K562 (cell line): ENCODE measurements around the gene PLA2G4C. TPM values are rescaled to one million over a fixed set of nuclear protein-coding genes. Genes with fewer than 3 reads are reported as not detected.

Experiments
- ATAC-seq: fragments of 200-7000 bp; cut with Tn5 transposase; 3 replicates; pipeline ENCODE4 v1.9.1; 2020; ENCODE audit warnings: moderate library complexity
- BruUV-seq: library from RNA; stranded (reverse); fragments of 400-500 nt; replicated peaks from 2 replicates; lab custom pipeline; 2021; lab: Mats Ljungman, UMichigan
- CTCF ChIA-PET: fragments of 300-600 bp; formaldehyde crosslinking; extraction: SDS; loops from one replicate; lab custom pipeline; 2021; ENCODE audit warnings: low intra/inter-chr PET ratio; lab: Yijun Ruan, JAX
- POLR2A ChIA-PET: fragments of 300-600, 350-650 bp; sonication (Branson Sonifier 250); formaldehyde crosslinking; extraction: SDS; loops from one replicate; lab custom pipeline; 2021; ENCODE audit warnings: antibody characterized with exemption, inconsistent platforms; lab: Yijun Ruan, JAX
- DNase-seq, 4 experiments: peaks; one replicate each; pipeline versions ENCODE4 v3.0.0 to v3.0.0-alpha.2; 2011 to 2018; ENCODE audit warnings: low spot score in 3 of 4, mixed read lengths in 3 of 4; ENCODE audit errors: extremely low read depth in 1 of 4
- FAIRE-seq: peaks from 2 replicates; lab custom pipeline; 2011; peaks lifted over from hg19 to GRCh38; lab: Jason Lieb, UNC
- H2AFZ ChIP-seq: 2 replicates; pipeline ENCODE4 v1.6.0; 2011; ENCODE audit warnings: low read depth, low read length, control low read depth, inconsistent platforms
- H3K27ac ChIP-seq: fragments of 200-600 bp; 3 replicates; pipeline ENCODE4 v1.8.0; 2011; ENCODE audit warnings: low read depth, mild to moderate bottlenecking, control low read depth, inconsistent platforms, low read length, moderate library complexity, mixed read lengths; ENCODE audit errors: extremely low read depth
- H3K27me3 ChIP-seq, 2 experiments: fragments of 300-600 bp in 1 of 2; 2 replicates in 1 of 2; 3 replicates in 1 of 2; pipeline versions ENCODE4 v1.6.0 to v1.8.0; 2011; ENCODE audit warnings: inconsistent platforms in 2 of 2, low read length in 2 of 2, mild to moderate bottlenecking in 1 of 2, mixed read lengths in 1 of 2, moderate library complexity in 1 of 2; ENCODE audit not compliant: control insufficient read depth in 2 of 2, insufficient read depth in 2 of 2
- H3K36me3 ChIP-seq: fragments of 300-600 bp; 3 replicates; pipeline ENCODE4 v1.8.0; 2011; ENCODE audit warnings: mild to moderate bottlenecking, low read length, inconsistent platforms; ENCODE audit not compliant: control insufficient read depth, insufficient read depth
- H3K4me1 ChIP-seq, 2 experiments: fragments of 200-600 bp in 1 of 2; replicated peaks in 1 of 2; 2 replicates in 1 of 2; 3 replicates in 1 of 2; pipeline versions ENCODE4 v1.5.1 to v1.8.0; 2011; ENCODE audit warnings: inconsistent platforms in 2 of 2, low read length in 2 of 2, mild to moderate bottlenecking in 1 of 2, mixed read lengths in 1 of 2, moderate library complexity in 1 of 2; ENCODE audit not compliant: control insufficient read depth in 2 of 2, insufficient read depth in 2 of 2
- H3K4me2 ChIP-seq: 2 replicates; pipeline ENCODE4 v1.6.1; 2011; ENCODE audit warnings: low read length, control low read depth, inconsistent platforms, mixed read lengths; ENCODE audit not compliant: insufficient read depth
- H3K4me3 ChIP-seq: fragments of 200-600 bp; sonication (generic), shearing (Covaris generic); 2 replicates; pipeline ENCODE4 v1.5.1; 2016; ENCODE audit warnings: control low read depth, inconsistent platforms
- H3K79me2 ChIP-seq: fragments of 200-600 bp; 3 replicates; pipeline ENCODE4 v1.8.0; 2011; ENCODE audit warnings: low read length, inconsistent platforms; ENCODE audit not compliant: control insufficient read depth, insufficient read depth
- H3K9ac ChIP-seq, 2 experiments: 2 replicates each; pipeline versions ENCODE4 v1.6.0 to v1.6.1; 2011; ENCODE audit warnings: low read depth in 2 of 2, low read length in 2 of 2, control low read depth in 1 of 2, inconsistent platforms in 1 of 2, mild to moderate bottlenecking in 1 of 2, mixed read lengths in 1 of 2; ENCODE audit not compliant: insufficient read depth in 1 of 2
- H3K9me1 ChIP-seq: one replicate; pipeline ENCODE4 v1.6.0; 2011; ENCODE audit warnings: inconsistent platforms, mild to moderate bottlenecking, low read length, moderate library complexity; ENCODE audit not compliant: control insufficient read depth, insufficient read depth
- H3K9me3 ChIP-seq: replicated peaks from 2 replicates; pipeline ENCODE4 v1.5.1; 2011; ENCODE audit warnings: low read depth, low read length, inconsistent platforms; ENCODE audit not compliant: control insufficient read depth, insufficient read depth
- H4K20me1 ChIP-seq: replicated peaks from 2 replicates; pipeline ENCODE4 v1.6.1; 2011; ENCODE audit warnings: low read length, inconsistent platforms, mixed read lengths; ENCODE audit not compliant: control insufficient read depth, insufficient read depth
- SMAD4 ChIP-seq: fragments of 250-450 bp; sonication (Bioruptor Pico); conservative IDR thresholded peaks from 2 replicates; pipeline ENCODE4 v1.8.0; 2021; ENCODE audit warnings: inconsistent platforms, mild to moderate bottlenecking, moderate library complexity
- TEAD1 ChIP-seq, 2 experiments: fragments of 450-650 bp in 1 of 2; sonication (generic) in 1 of 2; formaldehyde crosslinking; IDR thresholded peaks; 2 replicates each; pipeline versions ENCODE4 v1.4.0 to v1.8.0; 2020 to 2022; ENCODE audit warnings: mild to moderate bottlenecking in 2 of 2, missing genetic modification reagents in 1 of 2
- ZNF785 ChIP-seq: fragments of 250-450 bp; sonication (Bioruptor Pico); IDR thresholded peaks from 2 replicates; pipeline ENCODE4 v1.4.0; 2020; ENCODE audit warnings: mild to moderate bottlenecking
- ZNF830 ChIP-seq: fragments of 250-450 bp; sonication (Bioruptor Pico); IDR thresholded peaks from 2 replicates; pipeline ENCODE4 v1.5.0; 2021; ENCODE audit warnings: mild to moderate bottlenecking
- WGBS: fragments of 100-300 bp; shearing (Covaris generic); methylation state at CpG from one replicate; pipeline ENCODE4 v1.1.6; 2016; ENCODE audit warnings: low coverage, mixed read lengths; ENCODE audit not compliant: insufficient coverage; ENCODE audit errors: missing lambda C conversion rate; 5-methylcytosine and 5-hydroxymethylcytosine counted together
- in situ Hi-C: fragments of 300-500 bp; cut with MboI; formaldehyde crosslinking; loops from 4 replicates; pipeline ENCODE4 v1.15.0; 2018; ENCODE audit warnings: inconsistent platforms, mixed read lengths
- intact Hi-C: fragments of 100-400 bp; cut with micrococcal nuclease; formaldehyde crosslinking; loops from 2 replicates; pipeline ENCODE4 v1.14.2; 2022
- polyA plus RNA-seq, 8 experiments: library from polyadenylated mRNA; depleted of rRNA in 4 of 8; stranded (reverse) in 5 of 8; unstranded in 3 of 8; fragments of >200 nt; fragmentation: Nextera tagmentation in 2 of 8; fragmentation: Illumina TruSeq in 1 of 8; extraction: Ambion mirVana in 2 of 8; extraction: Trizol in 1 of 8; gene quantifications; 2 replicates each; pipeline versions ENCODE4 v1.2.1 to v1.2.3, GENCODE V29; 2011 to 2014; ENCODE audit warnings: inconsistent platforms in 1 of 8, missing spikeins in 1 of 8
- total RNA-seq, 7 experiments: library from RNA; depleted of rRNA in 6 of 7; stranded (reverse); fragments of >200 nt in 6 of 7; fragmentation: Illumina TruSeq in 2 of 7; extraction: Trizol in 2 of 7; gene quantifications; 2 replicates each; pipeline versions ENCODE4 v1.2.1 to v1.2.3, GENCODE V29; 2011 to 2021; ENCODE audit warnings: low replicate concordance in 1 of 7
- TF ChIP-seq, protein P1 (sequence below), 3 experiments: IDR thresholded peaks in 2 of 3; conservative IDR thresholded peaks in 1 of 3; 2 replicates each; pipeline ENCODE4 v1.5.1; 2011 to 2012; ENCODE audit warnings: low read length in 3 of 3, mild to moderate bottlenecking in 3 of 3, control low read depth in 2 of 3, improper control_type of control experiment in 1 of 3, inconsistent platforms in 1 of 3, low read depth in 1 of 3, mixed read lengths in 1 of 3, moderate library complexity in 1 of 3; ENCODE audit not compliant: insufficient read depth in 2 of 3
- TF ChIP-seq, protein P2 (sequence below), 2 experiments: IDR thresholded peaks; 2 replicates each; pipeline ENCODE4 v1.6.1; 2011; ENCODE audit warnings: borderline replicate concordance in 1 of 2, control low read depth in 1 of 2, low read depth in 1 of 2, low read length in 1 of 2, mild to moderate bottlenecking in 1 of 2, mixed read lengths in 1 of 2, moderate library complexity in 1 of 2; ENCODE audit not compliant: insufficient read depth in 1 of 2, insufficient read length in 1 of 2, poor library complexity in 1 of 2, severe bottlenecking in 1 of 2; ENCODE audit errors: extremely low read depth in 1 of 2
- TF ChIP-seq, protein P3 (sequence below): sonication (generic); formaldehyde crosslinking; IDR thresholded peaks from 2 replicates; pipeline ENCODE4 v1.4.0; 2020; ENCODE audit warnings: mild to moderate bottlenecking, missing genetic modification reagents

PLA2G4C gene
- total and polyA plus RNA-seq, 9 of the 15 experiments (the other 6 are each of a cell fraction or from before 2014, with no cell fraction given) = 0.27 to 0.35 (median 0.35) TPM; not detected in 6

DNA sequence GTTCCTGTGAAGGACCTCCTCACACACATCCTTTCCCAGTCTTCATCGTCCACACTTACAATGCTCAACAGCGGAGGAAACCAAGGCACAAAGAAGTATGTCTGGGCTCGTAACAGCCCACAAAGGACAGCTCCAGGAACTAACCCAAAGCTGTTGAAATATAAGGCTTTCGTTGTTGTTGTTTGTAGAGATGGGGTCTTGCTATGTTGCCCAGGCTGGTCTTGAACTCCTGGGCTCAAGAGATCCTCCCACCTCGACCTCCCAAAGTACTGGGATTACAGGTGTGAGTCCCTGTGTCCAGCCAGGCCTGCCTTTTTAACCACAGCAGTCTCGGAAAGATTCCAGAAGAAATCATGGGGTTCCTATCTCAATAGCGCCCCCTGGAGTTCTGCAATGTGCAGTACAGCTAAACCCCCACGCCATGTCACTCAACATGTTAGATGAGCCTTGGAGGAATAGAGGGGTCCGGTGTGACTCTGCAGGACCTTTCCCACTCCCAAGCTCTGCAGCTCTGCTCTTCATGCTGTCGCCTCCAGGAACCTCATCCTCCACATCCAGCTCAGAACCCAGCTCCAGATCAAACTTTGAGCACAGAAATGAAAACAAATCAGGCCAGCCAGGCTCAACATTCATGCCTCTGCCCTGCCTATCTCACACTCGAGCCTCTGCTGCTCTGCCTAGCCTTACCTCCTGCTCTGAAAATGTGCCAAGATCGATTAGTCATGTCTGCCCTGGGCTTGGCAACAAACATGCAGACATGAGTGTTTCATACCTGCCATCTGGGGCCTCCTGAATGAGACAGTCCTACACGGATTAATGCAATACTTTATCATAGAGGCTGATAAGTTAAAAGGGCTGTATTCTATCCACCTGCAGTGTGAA lies 7.5 kb downstream of the PLA2G4C start:
- 11% methylated on average over 13 of the region's 13 CpGs for WGBS
- H3K4me3 ChIP-seq = peak overlapping the region; percentile 20; the same call in 1 of the 2 replicates
- DNase-seq = peak; percentile 71 to 82 (median 80)
- ChIA-PET POLR2A (interaction anchor here (0.7 to 1.0 kb wide), 3 partner anchors 8 to 481 kb away, joined by 3 read pairs; partner anchors contain the start of gene PLA2G4C), CTCF (interaction anchor here (2.3 kb wide), 1 partner anchor 140 kb away, joined by 20 read pairs; no protein-coding TSS in a partner anchor)
- no peak overlapping the region for H3K27ac ChIP-seq
- peak overlapping the region; percentile 88 for H2AFZ ChIP-seq
- no peaks in the 10 kb centered on the region for H3K36me3 ChIP-seq
- peaks cover 0 to 7% of the 10 kb centered on the region in 2 experiments; a peak in 2 of 5 replicates for H3K4me1 ChIP-seq
- H3K27me3 ChIP-seq = peaks cover 0 to 3% of the 10 kb centered on the region in 2 experiments; a peak in 3 of 5 replicates
- in situ Hi-C loops (loop anchor here (5.0 to 25.0 kb wide), 2 partner anchors 141 to 2009 kb away; no protein-coding TSS in a partner anchor), intact Hi-C loops (loop anchor here (10.0 kb wide), 1 partner anchor 192 kb away; no protein-coding TSS in a partner anchor)
- no peaks in the 10 kb centered on the region for H3K79me2 ChIP-seq
- ATAC-seq = peak; percentile 79
- no peaks in the 10 kb centered on the region for H4K20me1 ChIP-seq
- peak; percentile 91 for FAIRE-seq
- H3K4me2 ChIP-seq = peak overlapping the region; percentile 63
- H3K9ac ChIP-seq = no peak overlapping the region; a peak in 1 of 4 replicates
- no peaks in the 10 kb centered on the region for H3K9me1 ChIP-seq
- H3K9me3 ChIP-seq = no peaks in the 10 kb centered on the region
- no TSS peak for BruUV-seq
- no peak for TF ChIP-seq ZNF830 (CRISPR knock-in tag)
- TF ChIP-seq SMAD4 = no peak
- TF ChIP-seq ZNF785 (CRISPR knock-in tag) = no peak
- TF ChIP-seq, protein P1, sequence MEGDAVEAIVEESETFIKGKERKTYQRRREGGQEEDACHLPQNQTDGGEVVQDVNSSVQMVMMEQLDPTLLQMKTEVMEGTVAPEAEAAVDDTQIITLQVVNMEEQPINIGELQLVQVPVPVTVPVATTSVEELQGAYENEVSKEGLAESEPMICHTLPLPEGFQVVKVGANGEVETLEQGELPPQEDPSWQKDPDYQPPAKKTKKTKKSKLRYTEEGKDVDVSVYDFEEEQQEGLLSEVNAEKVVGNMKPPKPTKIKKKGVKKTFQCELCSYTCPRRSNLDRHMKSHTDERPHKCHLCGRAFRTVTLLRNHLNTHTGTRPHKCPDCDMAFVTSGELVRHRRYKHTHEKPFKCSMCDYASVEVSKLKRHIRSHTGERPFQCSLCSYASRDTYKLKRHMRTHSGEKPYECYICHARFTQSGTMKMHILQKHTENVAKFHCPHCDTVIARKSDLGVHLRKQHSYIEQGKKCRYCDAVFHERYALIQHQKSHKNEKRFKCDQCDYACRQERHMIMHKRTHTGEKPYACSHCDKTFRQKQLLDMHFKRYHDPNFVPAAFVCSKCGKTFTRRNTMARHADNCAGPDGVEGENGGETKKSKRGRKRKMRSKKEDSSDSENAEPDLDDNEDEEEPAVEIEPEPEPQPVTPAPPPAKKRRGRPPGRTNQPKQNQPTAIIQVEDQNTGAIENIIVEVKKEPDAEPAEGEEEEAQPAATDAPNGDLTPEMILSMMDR (IDR thresholded peaks at IDR 0.05 in 2 of 3, conservative IDR thresholded peaks at IDR 0.05 in 1 of 3; ENCODE audit: insufficient read depth in 2 of 3, low read depth in 1 of 3, low read length in 3 of 3) = peak; percentile 86 to 91 (median 90)
- TF ChIP-seq, protein P2, sequence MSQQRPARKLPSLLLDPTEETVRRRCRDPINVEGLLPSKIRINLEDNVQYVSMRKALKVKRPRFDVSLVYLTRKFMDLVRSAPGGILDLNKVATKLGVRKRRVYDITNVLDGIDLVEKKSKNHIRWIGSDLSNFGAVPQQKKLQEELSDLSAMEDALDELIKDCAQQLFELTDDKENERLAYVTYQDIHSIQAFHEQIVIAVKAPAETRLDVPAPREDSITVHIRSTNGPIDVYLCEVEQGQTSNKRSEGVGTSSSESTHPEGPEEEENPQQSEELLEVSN (IDR thresholded peaks at IDR 0.05; ENCODE audit: borderline replicate concordance in 1 of 2, extremely low read depth in 1 of 2, insufficient read depth in 1 of 2, insufficient read length in 1 of 2, low read depth in 1 of 2, low read length in 1 of 2, poor library complexity in 1 of 2, severe bottlenecking in 1 of 2) = no peak
- TF ChIP-seq, protein P3, sequence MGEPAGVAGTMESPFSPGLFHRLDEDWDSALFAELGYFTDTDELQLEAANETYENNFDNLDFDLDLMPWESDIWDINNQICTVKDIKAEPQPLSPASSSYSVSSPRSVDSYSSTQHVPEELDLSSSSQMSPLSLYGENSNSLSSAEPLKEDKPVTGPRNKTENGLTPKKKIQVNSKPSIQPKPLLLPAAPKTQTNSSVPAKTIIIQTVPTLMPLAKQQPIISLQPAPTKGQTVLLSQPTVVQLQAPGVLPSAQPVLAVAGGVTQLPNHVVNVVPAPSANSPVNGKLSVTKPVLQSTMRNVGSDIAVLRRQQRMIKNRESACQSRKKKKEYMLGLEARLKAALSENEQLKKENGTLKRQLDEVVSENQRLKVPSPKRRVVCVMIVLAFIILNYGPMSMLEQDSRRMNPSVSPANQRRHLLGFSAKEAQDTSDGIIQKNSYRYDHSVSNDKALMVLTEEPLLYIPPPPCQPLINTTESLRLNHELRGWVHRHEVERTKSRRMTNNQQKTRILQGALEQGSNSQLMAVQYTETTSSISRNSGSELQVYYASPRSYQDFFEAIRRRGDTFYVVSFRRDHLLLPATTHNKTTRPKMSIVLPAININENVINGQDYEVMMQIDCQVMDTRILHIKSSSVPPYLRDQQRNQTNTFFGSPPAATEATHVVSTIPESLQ (CRISPR knock-in tag) = no peak
- TF ChIP-seq TEAD1 (CRISPR knock-in tag; IDR thresholded peaks at IDR 0.05) = no peak
